Activated CD4-positive, alpha-beta T cell treated with anti-CD3 and anti-CD28 coated beads for 24 hours (primary cell): ENCODE data around the gene INPP5F.
A peak's percentile ranks its signal among the peaks of the same experiment; 100 is the strongest.

Source experiments
- DNase-seq, 2 donors: peaks; one replicate each; pipeline ENCODE4 v3.0.0-alpha.2; 2020; ENCODE audit warnings: low read depth in 2 of 2

Gene INPP5F, protein sequence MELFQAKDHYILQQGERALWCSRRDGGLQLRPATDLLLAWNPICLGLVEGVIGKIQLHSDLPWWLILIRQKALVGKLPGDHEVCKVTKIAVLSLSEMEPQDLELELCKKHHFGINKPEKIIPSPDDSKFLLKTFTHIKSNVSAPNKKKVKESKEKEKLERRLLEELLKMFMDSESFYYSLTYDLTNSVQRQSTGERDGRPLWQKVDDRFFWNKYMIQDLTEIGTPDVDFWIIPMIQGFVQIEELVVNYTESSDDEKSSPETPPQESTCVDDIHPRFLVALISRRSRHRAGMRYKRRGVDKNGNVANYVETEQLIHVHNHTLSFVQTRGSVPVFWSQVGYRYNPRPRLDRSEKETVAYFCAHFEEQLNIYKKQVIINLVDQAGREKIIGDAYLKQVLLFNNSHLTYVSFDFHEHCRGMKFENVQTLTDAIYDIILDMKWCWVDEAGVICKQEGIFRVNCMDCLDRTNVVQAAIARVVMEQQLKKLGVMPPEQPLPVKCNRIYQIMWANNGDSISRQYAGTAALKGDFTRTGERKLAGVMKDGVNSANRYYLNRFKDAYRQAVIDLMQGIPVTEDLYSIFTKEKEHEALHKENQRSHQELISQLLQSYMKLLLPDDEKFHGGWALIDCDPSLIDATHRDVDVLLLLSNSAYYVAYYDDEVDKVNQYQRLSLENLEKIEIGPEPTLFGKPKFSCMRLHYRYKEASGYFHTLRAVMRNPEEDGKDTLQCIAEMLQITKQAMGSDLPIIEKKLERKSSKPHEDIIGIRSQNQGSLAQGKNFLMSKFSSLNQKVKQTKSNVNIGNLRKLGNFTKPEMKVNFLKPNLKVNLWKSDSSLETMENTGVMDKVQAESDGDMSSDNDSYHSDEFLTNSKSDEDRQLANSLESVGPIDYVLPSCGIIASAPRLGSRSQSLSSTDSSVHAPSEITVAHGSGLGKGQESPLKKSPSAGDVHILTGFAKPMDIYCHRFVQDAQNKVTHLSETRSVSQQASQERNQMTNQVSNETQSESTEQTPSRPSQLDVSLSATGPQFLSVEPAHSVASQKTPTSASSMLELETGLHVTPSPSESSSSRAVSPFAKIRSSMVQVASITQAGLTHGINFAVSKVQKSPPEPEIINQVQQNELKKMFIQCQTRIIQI

DNA sequence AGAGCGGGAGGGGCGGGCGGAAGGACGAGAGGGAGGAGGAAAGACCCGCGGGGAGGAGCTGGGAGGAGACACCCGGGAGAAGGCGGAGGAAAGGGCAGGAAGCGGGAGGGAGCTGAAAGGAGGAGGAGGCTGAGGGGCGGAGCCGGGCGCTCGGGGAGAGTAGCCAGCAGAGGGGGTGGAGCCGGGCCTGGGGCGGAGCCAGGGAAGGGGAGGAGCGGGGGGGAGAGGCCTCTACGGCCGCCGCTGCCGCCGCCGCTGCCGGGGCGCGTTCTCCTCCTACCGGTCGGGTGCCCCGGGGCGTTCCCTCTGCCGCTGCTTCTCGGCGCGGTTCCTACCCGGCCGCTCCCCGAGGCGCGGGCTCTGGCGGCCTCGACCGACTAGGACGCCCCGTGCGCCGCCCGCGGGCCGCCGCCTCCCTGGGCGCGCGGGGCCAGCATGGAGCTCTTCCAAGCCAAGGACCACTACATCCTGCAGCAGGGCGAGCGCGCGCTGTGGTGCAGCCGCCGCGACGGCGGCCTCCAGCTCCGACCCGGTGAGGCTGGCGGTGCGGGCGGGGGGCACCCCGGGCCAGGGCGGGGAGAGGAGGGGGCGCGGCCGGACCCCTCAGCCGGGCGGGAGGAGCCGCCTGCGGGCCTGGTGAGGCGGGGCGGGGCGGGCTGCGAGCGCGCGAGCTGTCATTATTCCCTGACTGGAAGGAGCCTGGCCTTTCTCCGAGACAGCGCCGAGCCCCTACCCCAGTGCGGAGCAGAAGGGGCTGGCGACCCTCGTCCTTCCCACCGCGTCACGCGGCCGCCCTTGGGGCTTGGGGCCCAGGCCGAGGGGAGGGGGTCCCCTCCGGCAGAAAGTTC, at the start of gene INPP5F:
INPP5F (plus strand) TSS at position 223 of the 848 bp plus-strand sequence; CDS start at position 436, 213 bp downstream.
- peak; percentile 99 to 100 for DNase-seq

DNA sequence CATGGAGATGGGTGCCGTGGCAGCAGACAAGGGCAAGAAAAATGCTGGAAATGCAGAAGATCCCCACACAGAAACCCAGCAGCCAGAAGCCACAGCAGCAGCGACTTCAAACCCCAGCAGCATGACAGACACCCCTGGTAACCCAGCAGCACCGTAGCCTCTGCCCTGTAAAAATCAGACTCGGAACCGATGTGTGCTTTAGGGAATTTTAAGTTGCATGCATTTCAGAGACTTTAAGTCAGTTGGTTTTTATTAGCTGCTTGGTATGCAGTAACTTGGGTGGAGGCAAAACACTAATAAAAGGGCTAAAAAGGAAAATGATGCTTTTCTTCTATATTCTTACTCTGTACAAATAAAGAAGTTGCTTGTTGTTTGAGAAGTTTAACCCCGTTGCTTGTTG, 48.7 kb upstream of the INPP5F start:
- no peak for DNase-seq

DNA sequence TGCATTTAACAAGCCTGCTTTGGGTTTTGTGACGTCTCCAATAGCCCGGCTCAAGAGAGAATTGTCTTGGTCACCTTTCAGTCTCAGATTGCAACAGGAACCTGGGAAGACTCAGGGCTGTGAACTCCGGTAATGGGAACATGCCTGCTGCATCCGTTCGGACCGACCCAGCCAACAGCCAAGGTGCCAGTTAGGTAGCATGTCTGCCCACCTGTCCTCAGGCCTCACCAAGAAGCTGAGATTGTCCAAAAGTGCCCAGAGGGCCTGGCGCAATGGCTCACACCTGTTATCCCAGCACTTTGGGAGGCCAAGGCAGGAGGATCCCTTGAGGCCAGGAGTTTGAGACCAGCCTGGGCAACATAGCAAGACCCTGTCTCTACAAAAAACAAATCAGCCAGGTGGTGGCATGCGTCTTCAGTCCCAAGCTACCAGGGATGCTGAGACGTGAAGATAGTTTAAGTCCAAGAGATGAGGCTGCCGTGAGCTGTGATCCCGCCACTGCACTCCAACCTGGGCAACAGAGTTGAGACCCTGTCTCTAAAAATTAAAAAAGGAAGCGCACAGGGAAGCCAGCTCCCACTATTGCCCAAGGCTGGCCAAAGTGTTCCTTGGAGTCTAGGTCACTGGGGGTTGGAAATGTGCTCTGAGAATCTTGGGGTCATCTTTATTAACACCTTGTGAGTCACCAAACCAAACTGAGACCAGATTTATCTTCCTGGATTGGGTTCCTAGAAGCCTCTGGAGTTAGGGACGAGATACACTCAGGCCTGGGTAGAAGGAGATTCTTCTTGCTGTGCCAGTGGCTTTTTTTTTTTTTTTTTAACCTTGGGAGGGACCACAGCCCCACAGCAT, 47.7 kb upstream of the INPP5F start:
- no peak for DNase-seq

DNA sequence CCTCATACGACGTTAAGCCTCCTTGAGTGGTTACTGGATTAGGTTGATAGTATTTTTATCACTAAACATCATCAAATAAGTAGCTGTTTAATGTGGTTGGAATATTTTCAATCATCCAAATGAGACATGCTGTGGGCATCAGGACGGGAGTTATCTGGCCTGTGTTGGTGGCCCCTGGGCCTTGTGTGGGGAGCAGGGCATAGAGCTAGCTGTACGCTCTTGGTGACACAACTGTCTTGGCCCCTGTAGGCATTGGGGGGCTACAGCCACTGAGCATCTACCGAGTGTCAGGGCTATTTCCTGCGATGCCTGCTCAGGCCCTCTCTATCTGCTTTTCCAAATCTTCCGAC, 46.4 kb upstream of the INPP5F start:
- no peak for DNase-seq

DNA sequence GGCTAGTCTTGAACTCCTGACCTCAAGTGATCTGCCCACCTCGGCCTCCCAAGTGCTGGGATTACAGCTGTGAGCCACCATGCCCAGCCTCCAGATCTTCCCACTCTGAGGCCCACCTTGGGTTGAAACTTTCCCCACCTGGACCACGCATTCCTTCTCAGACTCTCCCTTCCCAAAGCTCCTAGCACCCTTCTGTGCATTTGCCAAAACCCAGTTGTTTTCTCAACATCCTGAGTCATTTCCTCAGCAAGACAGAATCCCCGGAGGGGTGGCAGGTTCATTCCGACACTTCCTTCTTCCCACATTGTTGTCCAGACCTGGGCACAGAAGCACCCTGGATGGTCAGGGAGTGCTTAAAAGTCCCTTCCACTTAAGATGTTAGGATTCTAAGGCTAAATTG, 45.8 kb upstream of the INPP5F start:
- no peak for DNase-seq

DNA sequence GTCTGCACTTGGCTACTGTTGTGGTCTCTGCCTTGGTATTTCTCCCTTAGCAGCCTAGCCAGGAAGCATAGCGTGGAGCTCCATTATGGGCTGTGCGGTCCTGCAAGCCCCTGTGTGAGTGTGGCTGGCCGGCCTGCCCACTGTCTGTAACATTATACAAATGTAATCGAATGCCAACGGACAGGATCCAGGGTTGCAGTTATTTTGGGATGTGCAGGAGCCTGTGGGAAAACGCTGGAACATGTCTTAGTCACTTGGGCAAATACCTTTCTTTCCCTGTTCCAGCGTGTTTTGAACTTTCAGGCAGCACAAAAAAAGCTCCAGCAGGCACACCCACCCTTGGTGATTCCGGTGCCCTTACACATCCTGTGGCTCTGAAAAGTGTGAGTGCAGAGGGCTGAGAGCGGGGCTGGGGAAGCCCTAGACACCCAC, 45.2 kb upstream of the INPP5F start:
- DNase-seq: no peak

DNA sequence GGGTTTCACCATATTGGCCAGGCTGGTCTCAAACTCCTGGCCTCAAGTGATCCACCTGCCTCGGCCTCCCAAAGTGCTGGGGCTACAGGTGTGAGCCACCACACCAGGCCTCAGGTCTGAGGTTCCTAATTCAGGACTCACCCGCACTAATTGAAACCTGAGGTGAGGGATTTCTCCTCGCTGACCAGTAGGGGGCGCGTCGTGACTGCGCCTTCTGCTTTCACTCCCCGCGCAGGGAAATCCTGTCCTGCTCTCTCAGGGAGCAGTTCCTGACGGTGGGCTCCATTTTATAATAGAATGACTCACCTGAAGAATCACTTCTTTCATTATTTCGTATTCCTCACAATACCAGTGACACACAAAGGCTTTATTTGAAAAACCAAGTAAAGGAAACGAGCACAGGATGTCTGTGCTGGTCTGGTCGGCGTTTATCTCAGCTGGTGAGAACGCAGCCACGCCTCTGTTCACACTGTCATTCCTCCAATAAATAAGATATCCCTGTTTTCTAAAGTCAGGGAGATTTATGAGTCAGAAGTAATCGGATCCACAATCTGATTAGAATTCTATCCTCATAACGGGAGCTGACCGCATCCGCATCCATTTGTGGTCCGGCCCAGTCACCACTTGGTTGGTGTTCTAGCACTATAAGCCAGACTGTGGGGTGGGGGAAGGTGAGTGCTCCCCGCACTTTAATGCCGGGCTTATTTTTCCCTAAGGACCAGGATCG, 39.2 kb upstream of the INPP5F start:
- peak; percentile 77 to 86 for DNase-seq

DNA sequence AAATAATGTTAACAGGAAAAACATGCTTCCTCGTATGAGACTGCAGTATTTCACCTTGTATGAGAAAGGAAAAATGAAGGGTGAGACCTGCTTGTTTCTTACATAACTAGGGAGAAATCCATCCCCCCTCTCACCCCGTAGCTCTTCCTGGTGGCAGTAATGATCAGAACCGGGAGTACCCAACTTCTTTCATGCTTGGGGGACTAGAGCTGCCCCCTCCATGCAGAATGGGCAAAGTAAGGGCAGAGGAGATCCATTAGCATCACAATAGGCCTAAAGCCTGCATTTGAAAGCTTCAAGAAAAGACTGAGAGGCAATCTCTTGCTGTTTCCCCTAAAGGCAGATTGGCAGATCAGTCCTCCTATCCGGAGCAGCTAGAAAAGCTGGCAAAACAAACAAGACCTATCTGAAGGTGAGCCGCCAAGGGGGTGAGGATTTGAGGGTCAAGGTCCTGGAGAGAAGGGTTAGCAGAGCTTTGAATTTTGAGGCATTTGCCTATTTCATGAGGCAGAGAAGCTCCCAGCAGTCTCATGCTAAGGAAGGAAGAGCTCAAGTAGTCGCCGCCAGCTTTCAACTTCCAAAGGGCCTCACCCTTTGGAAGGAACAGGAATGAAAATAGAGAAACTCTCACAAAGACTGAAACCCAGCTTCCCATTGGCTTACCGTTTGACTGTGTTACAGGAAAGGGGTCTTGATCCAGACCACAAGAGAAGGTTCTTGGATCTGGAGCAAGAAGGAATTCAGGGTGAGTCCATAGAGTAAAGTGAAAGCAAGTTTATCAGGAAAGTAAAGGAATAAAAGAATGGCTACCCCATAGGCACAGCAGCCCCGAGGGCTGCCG, 38.4 kb upstream of the INPP5F start:
- no peak for DNase-seq

DNA sequence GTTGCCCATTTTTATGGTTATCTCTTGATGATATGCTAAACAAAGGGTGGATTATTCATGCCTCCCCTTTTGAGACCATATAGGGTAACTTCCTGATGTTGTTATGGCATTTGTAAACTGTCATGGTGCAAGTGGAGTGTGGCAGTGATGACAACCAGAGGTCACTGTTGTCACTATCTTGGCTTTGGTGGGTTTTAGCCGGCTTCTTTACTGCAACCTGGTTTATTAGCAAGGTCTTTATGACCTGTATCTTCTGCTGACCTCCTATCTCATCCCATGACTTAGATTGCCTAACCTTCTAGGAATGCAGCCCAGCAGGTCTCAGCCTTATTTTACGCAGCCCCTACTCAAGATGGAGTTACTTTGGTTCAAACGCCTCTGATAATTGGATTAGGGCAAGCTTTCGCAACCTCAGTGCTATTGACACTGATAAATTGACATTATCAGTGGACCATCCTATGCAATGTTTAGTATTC, 37.8 kb upstream of the INPP5F start:
- DNase-seq: no peak

DNA sequence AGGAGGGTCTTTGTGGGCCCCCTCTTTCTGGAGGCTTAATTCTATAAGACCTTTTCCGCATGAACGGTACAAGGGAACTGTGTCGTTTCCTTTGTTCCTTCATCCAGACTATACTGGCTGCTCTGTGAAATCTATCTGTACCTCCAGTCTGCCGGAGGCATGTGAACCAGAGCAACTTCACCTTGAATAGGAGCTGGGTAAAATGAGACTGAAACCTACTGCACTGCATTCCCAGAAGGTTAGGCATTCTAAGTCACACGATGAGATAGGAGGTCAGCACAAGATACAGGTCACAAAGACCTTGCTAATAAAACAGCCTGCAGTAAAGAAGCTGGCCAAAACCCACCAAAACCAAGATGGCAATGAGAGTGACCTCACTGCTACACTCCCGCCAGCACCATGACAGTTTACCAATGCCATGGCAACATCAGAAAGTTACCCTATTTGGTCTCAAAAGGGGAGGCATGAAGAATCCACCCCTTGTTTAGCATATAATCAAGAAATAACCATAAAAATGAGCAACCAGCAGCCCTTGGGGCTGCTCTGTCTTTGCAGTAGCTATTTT, 36.8 kb upstream of the INPP5F start:
- no peak for DNase-seq

DNA sequence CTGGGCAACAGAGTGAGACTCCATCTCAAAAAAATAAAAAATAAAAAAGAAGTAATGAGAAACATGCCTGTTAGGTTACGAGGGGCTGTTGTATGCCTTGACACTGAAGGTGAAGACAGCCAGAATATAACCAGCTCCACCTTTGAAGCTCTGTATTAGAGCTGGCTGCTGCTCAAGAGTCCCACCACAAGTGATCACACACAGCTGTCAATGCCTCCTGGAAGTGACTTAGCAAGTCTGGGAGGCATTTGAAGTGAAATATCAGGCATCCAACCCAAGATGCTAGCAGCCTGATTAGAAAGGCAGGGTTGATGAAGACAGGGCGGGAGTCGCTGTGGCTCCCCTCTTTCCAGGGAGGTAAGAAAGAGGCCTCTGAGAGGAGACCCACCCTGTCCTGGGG, 34.1 kb upstream of the INPP5F start:
- DNase-seq: no peak

DNA sequence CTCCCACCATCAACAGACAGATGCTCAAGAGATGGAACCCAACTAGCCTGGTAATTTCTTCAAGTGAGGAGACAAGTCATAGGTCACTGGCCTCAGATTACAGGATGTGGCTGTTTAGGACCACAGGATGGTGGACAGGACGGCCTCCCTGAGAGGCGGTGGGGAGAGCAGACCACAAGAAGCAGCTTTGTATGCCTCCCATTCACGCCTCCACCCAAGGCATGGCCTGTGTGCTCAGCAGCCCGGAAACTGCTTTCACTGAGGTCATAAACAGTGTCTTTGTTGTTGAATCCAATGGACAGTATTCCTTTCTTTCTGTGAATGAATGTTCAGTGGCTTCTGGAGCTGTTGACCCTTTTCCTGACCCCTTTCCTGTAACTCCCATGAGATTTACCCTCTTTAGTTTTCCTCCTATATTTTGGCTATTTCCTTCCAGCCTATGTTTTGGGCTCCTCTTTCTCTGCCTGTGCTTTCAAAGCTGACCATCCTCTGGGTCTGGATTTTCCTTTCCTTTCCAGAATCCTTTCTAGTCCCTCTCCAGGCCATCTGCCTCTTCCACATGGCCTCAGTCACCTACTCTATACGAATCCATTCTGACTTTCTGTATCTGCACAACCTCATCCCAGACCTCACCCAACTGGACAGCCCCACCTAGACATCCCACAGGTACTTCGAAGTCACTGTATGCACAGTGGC, 32.4 kb upstream of the INPP5F start:
- no peak for DNase-seq

DNA sequence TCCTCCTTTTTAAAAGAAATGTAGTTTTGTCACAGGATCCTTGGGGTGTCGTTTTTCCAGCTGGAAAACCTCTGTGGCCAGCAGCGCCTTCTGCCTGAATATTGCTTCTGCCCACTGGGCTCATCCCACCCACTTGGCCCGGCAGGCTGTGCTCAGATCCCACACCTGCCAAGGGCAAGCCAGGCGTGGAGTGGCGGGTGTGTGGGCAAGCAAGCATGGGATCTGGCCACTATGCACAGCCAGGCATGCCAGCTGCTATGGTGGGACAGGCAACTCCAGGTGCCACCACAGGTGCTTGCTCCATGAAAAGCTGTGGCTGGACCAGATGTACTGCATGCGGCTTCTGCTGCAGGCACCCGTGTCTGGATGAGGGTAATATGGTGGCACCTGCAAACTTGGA, 31.2 kb upstream of the INPP5F start:
- no peak for DNase-seq

DNA sequence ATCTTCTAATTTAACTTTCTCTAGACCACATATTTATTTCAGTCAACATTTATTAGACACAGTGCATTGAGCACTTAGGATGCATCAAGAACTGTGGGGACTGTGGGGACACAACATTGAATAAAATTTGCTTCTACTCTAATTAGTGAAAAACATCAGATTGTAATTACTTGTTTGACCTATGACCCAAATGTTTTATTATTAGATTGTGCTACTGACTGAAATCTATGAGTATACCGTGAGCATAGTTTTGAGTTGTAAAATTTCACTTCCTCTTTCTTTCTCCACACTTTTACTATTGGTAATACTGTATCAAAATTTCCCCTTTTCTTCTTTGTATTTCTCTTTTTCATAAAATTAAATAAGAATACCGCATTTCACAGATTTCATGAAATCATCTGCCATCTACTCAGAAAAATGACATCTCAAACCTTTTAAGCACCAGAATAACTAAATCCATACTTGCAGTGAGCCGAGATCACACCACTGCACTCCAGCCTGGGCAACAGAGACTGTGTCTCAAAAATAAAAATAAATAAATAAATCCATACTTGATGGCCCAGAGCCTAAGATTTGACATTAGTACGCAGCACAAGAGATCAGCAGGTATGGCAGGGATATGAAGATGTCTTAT, 25.4 kb upstream of the INPP5F start:
- no peak for DNase-seq

DNA sequence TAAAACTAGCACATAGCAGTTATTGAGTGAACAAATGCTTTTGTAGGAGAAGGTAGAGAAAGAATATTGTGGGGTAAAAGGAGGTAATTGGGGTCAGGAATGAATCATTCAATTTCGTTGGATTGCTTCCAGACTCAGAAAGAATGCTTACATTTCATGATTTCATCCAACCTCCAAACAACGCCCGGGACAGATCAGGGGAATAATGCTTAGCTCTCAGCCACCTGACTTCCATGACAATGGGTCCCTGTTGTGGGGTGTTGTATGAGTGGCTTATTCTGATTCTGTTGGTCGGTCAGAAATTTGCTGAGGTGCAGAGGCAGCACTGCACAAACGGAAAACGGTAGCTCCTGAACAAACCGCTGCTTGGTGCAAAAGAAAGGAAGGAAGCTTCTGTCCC, 24.0 kb upstream of the INPP5F start:
- no peak for DNase-seq

DNA sequence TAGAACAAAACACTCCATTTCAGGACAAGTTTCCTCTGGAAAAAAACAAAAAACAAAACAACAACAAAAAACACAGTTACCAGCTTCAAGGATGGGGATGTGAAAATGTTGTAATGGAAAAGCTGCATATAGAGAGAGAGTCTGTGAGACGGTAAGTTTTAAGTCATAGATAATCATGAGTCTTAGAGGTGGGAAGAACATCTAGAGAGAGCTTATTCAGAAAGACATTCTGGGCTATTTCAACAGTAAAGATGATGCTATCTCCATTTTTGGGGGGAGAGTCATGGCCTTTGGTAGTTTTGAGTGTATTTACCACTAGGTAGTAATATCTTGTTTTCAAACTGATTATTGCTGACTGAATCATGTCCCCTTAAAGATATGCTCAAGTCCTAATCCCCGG, 23.3 kb upstream of the INPP5F start:
- DNase-seq: no peak

DNA sequence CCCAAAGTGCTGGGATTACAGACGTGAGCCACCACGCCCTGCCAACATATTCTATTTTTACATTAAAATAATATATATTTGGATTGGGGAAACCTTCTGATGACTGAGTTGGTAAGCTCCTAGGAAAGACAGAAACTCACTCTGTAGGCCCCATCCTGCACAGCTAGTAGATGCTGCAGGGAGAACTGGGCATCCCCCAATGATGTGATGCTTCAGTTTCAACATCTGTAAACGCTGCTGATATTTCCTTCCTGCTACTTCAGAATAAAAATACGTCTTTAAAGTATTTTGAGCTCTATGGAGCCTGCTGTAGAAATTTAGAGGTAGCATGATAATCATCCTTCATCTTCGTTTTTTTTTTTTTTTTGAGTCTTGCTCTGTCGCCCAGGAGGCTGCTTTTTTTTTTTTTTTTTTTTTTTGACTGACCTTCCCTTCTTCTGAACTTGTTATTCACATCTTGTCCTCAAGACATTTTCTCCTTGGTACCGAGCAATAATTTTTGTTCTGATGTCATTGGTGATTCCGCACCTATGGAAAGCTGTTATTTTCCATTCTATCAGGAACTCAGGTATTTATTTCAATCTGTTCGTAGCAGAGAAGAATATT, 21.8 kb upstream of the INPP5F start:
- DNase-seq: no peak
